GM23338 (cell line): ENCODE data around the gene MEGF10.

ENCODE experiments used
- CREB1 ChIP-seq: fragments of 250-450 bp; sonication (Bioruptor Pico); IDR thresholded peaks from 2 replicates; pipeline ENCODE4 v1.5.0; 2020; ENCODE audit warnings: low read depth, mild to moderate bottlenecking, moderate library complexity
- CTCF ChIP-seq, 2 experiments: fragments of 200-600 bp in 1 of 2; sonication (generic) in 1 of 2; conservative IDR thresholded peaks; 2 replicates each; pipeline versions ENCODE4 v1.5.1 to v1.6.1; 2016 to 2017; ENCODE audit warnings: antibody characterized with exemption in 2 of 2, low read depth in 2 of 2, mild to moderate bottlenecking in 2 of 2, moderate library complexity in 1 of 2
- EZH2 ChIP-seq: fragments of 200-600 bp; sonication (generic); IDR thresholded peaks from one replicate; pipeline ENCODE4 v1.8.0; 2017; ENCODE audit warnings: antibody characterized with exemption, mild to moderate bottlenecking, low read depth; ENCODE audit not compliant: unreplicated experiment
- JUNB ChIP-seq: IDR thresholded peaks from one replicate; pipeline ENCODE4 v1.6.1; 2016; ENCODE audit warnings: antibody characterized with exemption; ENCODE audit not compliant: unreplicated experiment
- NANOG ChIP-seq: IDR thresholded peaks from 2 replicates; pipeline ENCODE4 v1.6.1; 2016; ENCODE audit warnings: antibody characterized with exemption, borderline replicate concordance
- POLR2AphosphoS5 ChIP-seq: IDR thresholded peaks from 2 replicates; pipeline ENCODE4 v1.6.1; 2016; ENCODE audit warnings: antibody characterized with exemption, low read depth
- REST ChIP-seq: IDR thresholded peaks from one replicate; pipeline ENCODE4 v1.6.1; 2018; ENCODE audit warnings: antibody characterized with exemption; ENCODE audit not compliant: unreplicated experiment

- TF ChIP-seq CTCF (conservative IDR thresholded peaks at IDR 0.05; ENCODE audit: low read depth in 2 of 2), result no peak
- no peak for TF ChIP-seq JUNB
- TF ChIP-seq POLR2AphosphoS5, result no peak
- no peak for TF ChIP-seq EZH2
- no peak for TF ChIP-seq REST
- no peak for TF ChIP-seq CREB1 (CRISPR knock-in tag)
- TF ChIP-seq NANOG, result no peak
These were observed 182.1 kb downstream of the MEGF10 start for GRCh38 chr5:127472700-127473099.
